HG03280 (cell line): ENCODE results near the gene EEF2KMT.
"Not testable (repeated sequence)": the region's sequence is repeated elsewhere in the genome, so short reads cannot be mapped to it uniquely, and the experiment has no call there.

ENCODE experiments used
- ATAC-seq: cut with Tn5 transposase; IDR thresholded peaks from one replicate; pipeline ENCODE4 v1.9.1; 2021; ENCODE audit warnings: mild to moderate bottlenecking, moderate library complexity; ENCODE audit not compliant: unreplicated experiment

EEF2KMT gene

DNA sequence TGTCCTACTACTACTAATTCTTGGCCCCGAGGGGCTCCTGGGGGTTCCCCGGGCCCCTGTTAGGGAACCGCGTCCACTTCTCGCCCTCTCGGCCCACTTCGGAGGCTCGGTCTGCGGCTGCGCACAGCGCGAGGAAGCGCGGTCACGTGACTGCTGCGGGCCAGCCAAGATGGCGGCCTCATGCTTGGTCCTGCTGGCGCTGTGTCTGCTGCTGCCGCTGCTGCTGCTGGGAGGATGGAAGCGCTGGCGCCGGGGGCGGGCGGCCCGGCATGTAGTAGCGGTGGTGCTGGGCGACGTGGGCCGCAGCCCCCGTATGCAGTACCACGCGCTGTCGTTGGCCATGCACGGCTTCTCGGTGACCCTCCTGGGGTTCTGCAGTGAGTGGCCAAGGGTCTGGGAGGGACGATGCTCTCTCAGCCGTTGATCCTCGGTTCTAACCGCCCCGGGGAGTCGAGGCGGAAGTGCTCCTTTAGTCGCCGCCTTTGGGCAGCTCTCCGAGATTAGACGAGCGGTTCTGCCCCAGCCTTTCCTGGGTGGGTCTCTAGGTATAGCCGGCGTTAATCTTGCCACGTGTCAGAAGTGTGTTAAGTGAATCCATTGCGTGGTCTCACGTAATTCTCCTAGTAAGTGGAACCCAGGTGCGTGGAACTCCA lies 25.8 kb downstream of the EEF2KMT start, which contains the start of gene ALG1:
Gene ALG1, plus strand, starts transcription at position 163 of the 653 bp plus-strand sequence. Its CDS starts 7 bp downstream, at position 170.
- peak; percentile 81 for ATAC-seq

DNA sequence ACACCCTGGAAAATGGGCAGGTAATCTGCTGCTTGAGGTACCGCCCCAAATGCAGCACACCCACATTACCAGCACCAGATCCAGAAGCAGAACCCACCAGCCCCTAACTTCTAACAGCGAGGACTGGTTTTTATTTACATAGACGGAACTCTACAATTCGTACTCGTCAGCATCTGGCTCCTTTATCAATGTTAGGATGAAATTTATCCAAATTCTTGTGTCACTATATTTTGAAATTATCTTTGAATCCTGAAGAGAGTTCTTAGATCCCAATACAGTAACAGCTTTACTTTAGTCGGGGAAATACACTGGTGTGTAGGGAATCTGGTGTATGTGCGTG lies 26.3 kb downstream of the EEF2KMT start:
- ATAC-seq = no peak

DNA sequence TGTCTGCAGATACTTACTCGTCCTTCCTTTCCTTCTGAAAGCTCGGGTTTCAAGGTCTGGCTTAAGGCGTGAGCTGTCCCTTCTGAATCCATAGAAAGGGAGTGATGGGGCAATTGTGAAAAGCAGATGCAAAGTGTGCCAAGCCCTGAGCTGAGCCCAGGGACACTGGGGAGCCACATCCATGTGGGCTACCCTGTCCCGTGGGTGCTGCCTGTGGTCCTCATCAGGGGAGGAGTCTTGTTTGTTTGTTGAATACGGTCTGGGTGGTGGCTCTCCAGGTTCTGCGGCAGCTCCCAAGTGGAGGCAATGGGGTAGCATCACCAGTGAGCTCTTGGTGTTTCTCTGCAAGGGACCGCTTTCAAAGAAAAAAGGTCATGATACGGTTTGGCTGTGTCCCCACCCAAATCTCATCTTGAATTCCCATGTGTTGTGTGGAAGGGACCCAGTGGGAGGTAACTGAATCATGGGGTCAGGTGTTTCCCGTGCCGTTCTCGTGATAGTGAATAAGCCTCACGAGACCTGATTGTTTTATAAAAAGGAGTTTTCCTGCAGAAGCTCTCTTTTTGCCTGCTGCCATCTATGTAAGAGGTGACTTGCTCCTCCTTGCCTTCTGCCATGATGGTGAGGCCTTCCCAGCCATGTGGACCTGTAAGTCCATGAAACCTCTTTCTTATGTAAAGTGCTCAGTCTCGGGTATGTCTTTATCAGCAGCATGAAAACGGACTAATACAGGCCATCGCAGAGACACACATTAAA lies 27.0 kb downstream of the EEF2KMT start:
- ATAC-seq = no peak

DNA sequence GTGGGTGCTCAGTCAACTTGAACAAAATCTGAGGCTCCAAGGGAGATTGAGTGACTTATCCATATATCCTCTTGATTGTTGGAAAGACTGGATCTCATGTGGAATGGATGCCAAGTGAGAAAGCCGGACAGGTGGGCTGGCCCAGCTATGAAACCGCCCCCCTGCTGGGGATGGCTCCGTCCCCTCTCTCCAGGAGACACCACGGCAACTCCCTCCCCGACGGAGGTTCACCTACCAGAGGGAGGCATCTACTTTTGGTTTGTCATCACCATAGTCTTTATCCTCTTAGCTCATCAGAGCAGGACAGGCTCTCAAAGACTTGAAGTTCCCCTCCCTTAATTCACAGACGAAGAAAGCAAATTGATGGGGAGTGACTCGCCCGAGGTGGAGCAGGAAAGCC lies 27.7 kb downstream of the EEF2KMT start:
- no peak for ATAC-seq

DNA sequence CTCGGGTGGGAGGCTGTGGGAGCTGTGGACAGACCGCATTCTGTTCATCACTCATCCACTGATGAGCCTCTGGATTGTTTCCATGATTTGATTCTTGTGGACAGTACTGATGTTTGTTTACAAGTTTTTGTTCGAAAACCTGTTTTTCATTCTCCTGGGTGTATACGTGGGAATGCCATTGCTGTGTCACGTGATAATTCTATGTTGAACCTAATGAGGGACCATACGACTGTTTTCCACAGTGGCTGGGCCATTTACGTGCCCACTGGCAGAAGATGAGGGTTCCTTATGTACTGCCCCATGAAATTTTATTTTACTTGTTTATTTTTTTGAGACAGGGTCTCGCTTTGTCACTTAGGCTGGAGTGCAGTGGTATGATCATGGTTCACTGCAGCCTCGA lies 28.5 kb downstream of the EEF2KMT start:
- no peak for ATAC-seq

DNA sequence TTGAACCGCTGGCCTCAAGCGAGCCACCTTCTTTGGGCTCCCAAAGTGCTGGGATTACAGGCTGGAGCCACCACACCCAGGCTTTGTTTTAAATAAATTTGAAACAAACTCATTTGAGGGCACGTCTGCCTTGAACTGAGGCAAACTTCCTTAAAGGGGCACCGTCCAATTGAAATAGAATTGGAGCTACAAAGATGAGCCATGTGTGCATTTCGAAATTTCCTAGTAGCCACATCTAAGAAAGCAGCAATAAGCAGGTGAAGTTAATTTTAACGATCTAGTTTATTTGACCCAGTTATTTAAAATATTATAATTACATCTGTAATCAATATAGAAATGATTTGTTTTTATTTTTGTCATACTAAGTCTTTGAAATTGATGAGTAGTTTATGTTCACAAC lies 31.1 kb downstream of the EEF2KMT start:
- ATAC-seq = no peak

DNA sequence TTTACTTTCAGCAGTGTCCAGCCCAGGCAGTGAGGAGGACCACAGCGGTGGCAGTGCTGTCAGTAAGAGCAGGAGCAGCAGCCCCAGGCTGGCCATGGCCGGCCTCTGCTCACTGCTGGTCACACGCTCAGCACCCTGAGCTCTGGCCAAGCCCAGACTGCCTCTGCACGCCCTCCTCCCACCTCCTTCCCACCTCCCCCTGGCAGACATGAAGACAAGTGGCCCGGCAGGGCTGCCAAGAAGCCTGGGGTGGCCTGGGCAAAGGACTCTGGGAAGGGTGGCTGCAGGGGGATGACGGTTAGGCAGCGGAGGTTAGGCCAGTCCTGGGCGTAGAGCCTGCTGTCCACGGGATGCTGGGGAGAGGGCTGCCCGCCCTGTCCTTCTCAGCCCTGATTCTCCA lies 31.8 kb downstream of the EEF2KMT start, which contains the start of gene C16orf89:
Gene C16orf89, minus strand, starts transcription at position 144 of the 400 bp plus-strand sequence. Its CDS starts 48 bp downstream, at position 96.
- no peak for ATAC-seq

DNA sequence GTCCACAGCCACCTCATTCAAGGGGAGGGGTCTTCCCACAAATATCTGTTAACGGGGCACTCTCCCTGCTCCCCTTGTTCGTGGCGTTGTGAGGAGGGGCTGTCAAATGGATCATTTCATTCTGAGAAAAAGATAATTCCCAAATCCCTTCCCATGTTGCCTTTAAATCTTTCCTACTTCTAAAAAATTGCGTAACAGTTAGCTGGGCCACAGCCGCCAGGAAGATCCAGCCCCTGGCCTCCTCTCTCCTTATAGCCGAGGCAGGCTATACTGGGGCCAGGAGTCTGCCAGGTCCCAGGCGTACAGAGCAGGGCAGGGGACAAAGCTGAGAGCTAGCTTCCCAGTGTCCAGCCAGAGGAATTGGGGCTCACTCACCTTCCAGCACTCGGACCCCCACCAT lies 32.3 kb downstream of the EEF2KMT start:
- ATAC-seq = no peak

DNA sequence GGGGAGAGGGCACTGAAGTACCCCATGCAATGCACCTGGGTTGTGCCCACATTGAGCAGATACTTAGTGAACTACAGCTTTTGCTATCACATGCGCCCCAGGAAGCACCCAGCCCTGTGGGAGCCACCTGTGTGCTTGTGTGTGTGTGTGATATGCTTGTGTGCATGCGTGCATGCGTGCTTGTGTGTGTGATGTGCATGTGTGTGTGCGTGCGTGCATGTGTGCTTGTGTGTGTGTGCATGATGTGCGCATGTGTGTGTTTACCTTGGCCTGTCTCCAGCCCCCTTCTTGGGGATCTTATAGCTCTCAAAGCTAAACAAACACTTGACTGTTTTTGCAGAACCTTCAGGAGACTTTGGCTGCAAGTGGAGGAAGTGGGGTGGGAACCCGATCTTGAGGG lies 32.7 kb downstream of the EEF2KMT start:
- ATAC-seq = no peak

DNA sequence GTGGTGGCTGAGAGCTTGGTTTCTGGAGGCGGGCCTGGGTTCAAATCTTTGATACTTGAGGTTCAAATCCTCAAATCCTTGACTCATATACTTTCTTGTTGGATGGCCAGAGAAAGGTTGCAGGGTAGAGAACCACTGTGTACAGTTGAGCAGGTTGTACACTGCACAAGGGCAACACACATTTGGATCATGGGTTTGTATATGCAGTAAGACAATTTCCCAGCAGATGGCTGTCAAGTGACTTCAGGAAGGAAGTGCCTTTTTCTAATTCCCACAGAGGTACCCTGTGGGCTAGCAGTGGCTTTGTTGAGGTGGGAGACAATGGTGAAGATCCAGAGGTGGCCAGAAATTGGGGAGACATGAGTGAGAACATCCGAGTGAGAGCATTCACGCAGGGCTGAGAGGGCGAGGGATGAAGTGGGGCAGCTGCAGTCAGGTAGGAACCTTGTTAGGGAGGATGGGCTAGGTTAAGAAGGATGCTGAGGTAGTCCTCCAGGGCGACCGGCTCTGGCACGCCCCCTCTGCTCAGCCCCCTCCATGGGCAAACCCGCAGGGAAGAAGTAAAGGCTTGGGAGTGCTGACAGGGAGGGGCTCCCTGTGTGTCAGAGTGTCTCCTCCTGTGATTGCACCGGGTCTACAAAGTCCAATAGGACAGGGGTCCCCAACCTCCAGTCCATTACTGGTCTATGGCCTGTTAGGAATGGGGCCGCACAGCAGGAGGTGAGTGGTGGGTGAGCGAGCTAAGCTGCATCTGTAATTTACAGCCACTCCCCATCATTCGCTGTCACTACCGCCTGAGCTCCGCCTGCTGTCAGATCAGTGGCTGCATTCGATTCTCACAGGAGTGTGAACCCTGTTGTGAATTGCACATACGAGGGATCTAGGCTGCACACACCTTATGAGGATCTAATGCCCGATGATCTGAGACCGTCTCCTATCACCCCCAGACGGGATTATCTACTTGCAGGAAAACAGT lies 34.5 kb downstream of the EEF2KMT start:
- ATAC-seq = no peak

DNA sequence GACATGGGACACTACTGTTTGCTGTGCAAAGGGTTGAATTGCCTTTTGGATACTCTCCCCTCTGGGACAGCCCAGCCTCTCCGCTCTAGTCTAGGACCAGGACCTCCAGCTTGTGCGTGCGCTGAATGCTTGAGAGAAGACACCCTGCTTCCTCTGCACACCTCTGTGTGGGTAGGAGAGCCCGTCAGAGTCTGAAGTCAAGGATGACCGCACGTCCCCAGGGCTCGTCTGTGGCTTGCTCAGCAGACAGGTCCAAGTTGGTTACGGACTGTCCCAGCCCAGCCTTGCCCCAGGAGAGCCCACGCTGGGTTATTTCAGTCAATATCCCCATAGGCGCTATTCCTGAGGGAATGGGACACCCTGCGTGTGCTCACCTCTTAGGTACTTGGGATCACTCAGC lies 35.5 kb downstream of the EEF2KMT start:
- ATAC-seq = no peak

DNA sequence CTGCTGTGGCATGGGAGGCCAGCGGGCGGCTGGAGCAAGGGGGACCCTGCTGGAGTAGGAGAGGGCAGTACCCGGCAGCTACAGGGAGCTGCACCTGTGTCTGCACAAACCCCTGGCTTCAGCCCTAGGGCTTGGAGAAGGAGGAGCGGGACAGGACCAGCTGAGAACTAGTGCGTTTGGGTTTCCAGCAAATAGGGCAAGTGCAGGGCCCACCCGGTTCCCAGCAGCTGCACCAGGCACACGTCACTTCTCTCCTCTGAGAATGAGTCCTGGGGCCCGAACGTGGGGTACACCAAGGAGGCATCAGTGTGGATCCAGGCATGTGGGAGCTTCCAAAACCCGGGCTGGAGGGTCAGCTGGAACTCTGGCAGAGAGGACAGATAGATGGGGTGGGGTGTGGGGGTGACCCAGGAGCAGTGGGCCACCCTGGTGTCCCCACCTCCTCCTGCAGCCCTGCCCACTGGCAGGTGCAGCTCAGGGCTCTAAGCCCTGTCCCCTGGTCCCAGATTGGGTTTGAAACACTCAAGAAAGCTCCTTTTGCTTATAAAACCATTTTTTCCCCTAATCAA lies 37.4 kb downstream of the EEF2KMT start:
- ATAC-seq = no peak

DNA sequence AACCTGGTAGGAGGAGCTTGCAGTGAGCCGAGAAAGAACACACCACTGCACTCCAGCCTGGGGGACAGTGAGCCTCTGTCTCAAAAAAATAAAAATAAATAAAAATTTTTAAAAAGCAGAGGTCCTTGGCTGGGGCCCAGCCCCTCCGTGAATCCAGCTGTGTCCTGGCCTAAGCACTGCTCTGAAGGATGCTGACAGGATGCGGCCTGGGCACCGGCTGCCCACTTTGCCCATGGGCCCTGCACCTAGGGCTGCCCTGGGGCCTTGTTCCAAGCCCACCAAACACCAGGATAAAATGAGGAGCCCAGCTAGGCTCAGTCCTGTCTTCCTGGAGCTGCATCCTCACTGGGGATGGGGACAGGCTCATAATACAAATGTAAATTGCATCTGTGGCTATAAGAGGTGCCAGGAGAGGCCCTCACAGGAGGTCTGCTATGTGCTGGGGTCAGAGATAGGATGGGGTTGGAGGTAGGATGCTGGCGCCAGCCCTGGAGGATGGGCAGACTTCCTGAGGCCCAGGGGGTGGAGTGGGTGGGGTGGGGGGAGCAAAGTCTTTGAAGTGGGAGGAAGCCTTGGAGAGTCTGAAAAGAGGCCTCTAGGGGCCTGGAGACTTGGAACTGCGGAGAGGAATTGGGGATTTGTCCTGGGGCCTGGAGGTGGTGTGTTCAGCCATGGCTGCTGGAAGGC lies 38.1 kb downstream of the EEF2KMT start:
- ATAC-seq = no peak

DNA sequence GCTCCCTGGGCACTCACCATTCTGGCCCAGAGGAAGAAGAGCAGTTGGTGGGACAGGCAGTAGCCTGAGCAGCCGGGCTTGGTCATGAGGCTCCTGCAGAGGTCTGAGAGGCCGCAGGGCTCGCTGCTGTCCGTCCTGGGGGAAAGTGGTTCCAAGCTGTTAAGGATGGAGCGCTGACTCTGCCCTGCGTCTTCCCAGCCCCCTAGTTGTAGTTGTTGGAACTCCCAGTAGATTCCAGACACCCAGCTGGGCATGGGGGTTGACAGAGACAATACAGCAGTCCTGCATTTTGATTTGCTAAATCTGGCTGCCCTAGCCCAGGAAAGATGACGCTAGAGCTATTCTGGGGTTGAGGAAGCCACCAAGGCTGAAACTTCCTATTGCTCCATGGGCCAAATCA lies 39.1 kb downstream of the EEF2KMT start:
- ATAC-seq = no peak

DNA sequence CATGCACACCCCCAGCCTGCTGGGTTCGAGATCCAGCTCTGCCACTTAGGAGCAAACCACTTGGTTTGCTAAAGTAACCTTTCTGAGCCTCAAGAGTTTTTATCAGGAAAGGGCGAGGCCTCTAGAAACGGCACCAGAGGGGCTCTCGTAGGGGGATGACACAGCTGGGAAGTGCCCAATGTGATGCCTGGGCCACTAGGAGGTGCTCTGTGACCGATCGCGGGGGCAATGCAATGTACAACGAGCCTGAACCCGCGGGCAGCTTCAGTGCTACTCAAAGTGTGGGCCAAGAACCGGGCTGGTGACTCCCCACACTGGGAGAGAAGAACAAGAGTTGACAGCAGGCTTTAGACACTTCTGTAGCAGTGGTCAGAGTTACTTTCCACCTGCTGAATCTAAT lies 41.2 kb downstream of the EEF2KMT start:
- peak; percentile 51 for ATAC-seq

DNA sequence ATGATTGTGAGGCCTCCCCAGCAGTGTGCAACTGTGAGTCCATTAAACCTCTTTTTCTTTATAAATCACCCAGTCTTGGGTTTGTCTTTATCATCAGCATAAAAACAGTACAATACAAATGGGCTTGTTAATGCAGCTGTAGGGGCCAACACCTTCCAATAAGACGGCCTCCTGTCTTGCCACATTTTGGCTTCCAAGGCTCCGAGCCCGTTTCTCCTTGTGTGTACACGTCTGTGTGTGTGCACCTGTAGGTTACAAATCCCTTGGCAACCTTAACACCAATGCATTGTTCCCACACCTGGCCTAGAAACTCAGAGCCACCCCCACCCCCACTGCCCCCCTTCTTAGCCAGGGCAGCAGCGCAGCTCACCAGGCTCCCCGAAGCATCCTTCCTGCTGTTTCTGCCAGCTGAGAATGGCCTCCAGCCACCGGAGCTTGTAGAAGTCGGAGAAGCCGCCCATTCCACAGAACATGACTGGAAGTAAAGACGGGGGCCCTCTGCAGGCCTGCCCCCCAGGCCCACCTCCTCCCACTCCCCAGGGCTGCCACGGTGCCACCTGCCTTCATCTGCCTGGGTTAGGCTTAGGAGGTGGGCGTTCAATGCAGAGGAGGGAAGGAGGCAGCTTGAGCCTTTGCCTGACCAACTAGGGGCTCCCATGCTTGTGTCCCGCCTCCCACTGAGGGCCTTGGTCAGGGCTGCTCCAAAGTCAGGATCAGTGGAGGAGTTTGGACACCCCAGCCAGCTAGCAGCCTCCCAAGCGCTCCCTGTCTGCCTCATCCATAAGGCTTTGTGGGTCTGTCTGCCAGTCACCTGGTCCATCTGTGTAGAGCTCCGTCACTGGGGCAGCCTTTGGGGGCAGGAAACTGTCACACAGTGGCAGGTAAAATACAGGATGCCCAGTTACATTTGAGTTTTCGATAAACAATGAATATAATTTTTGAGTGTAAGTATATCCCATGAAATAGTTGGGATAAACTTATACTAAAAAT lies 42.4 kb downstream of the EEF2KMT start:
- no peak for ATAC-seq

DNA sequence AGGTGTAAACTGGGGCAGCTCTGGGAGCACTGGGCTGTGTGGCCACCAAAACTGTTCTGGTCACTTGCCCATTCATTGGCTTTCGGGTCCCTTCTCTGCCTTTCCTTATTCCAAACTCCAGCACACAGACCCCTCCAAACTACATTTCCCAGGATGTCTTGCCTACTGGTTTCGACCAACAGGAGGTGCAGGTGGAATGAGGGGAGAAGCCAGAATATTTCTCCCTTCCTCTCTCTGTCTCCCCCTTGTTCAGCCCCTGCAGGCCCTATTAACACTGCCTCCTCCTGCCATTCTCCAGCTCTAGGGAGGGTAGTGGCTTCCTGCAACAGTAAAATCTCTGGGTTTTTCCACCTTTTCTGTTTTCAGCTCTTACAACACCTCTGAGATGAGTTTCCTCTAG lies 50.7 kb downstream of the EEF2KMT start:
- ATAC-seq = no peak

DNA sequence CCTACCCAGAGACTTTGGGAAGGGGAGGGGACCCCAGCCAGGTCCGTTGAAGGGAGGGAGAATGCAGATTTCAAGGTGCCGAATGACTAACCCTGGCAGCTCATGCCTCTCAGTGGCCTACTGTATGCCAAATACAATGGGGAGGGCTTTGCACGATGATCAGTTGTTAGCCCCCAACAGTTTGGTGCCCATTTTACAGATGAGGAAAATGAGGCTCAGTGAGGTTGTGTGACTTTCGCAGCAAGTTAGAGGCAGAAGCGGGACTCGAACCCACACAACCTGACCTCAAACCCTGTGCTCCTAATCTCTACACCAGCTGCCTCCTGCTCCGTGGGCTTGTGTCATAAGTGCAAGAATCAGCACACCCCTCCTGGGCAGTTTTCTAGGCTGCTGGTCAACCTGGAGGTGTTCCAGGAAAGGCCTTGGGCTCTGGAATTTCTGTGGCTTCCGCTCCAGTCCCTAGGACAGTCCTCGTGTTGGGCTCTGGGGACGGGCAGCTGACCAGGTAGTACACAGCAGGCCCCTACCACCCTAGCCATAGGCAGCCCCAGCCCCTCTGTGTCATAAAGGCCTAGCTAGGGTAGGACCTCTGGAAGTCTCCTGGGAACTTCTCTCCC lies 52.0 kb downstream of the EEF2KMT start:
- no peak for ATAC-seq

DNA sequence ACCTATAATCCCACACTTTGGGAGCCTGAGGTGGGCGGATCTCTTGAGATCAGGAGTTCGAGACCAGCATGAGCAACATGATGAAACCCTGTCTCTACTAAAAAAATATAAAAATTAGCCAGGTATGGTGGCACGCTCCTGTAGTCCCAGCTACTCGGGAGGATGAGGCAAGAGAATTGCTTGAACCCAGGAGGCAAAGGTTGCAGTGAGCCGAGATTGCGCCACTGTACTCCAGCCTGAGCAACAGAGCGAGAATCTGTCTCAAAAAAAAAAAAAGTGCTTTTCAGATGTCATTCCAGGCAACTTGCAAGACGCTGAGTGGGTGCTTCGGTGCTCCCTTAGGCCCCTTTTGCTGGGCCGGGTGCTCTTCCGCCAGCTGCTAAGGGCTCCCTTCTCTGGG lies 53.0 kb downstream of the EEF2KMT start:
- not testable (repeated sequence) for ATAC-seq
